HG02623 (cell line): ENCODE data around the gene MRPL27.

ENCODE experiments used
- ATAC-seq: cut with Tn5 transposase; IDR thresholded peaks from one replicate; pipeline ENCODE4 v1.9.1; 2021; ENCODE audit warnings: moderate library complexity; ENCODE audit not compliant: unreplicated experiment

MRPL27 gene

GRCh38 chr17:50361561-50362480 is 11.2 kb downstream of the MRPL27 start:
- no peak for ATAC-seq

GRCh38 chr17:50360486-50361115 is 12.4 kb downstream of the MRPL27 start:
- ATAC-seq, result no peak

- no peak for ATAC-seq
Measured at GRCh38 chr17:50359998-50360461, 13.0 kb downstream of the MRPL27 start.

GRCh38 chr17:50359005-50359699 is 13.8 kb downstream of the MRPL27 start:
- ATAC-seq, result no peak

- ATAC-seq, result no peak
Measured at GRCh38 chr17:50358177-50358576, 14.8 kb downstream of the MRPL27 start.

GRCh38 chr17:50356892-50357510 is 16.0 kb downstream of the MRPL27 start:
- no peak for ATAC-seq

GRCh38 chr17:50356418-50356817 is 16.6 kb downstream of the MRPL27 start:
- no peak for ATAC-seq

GRCh38 chr17:50355701-50356341 is 17.2 kb downstream of the MRPL27 start:
- ATAC-seq, result no peak

GRCh38 chr17:50355336-50355700 is 17.7 kb downstream of the MRPL27 start:
- no peak for ATAC-seq

GRCh38 chr17:50354776-50355175 is 18.2 kb downstream of the MRPL27 start:
- ATAC-seq, result no peak

- ATAC-seq, result no peak
Measured at GRCh38 chr17:50354198-50354597, 18.8 kb downstream of the MRPL27 start.

GRCh38 chr17:50353600-50354195 is 19.3 kb downstream of the MRPL27 start:
- no peak for ATAC-seq

- ATAC-seq, result no peak
Measured at GRCh38 chr17:50352693-50353599, 20.0 kb downstream of the MRPL27 start.

GRCh38 chr17:50352072-50352692 is 20.8 kb downstream of the MRPL27 start:
- no peak for ATAC-seq

GRCh38 chr17:50350733-50351132 is 22.3 kb downstream of the MRPL27 start:
- ATAC-seq, result no peak

GRCh38 chr17:50349243-50349600 is 23.8 kb downstream of the MRPL27 start:
- no peak for ATAC-seq

GRCh38 chr17:50348522-50349242 is 24.3 kb downstream of the MRPL27 start:
- no peak for ATAC-seq

GRCh38 chr17:50347894-50348291 is 25.1 kb downstream of the MRPL27 start:
- no peak for ATAC-seq
